Lower lobe of right lung (tissue), 2 donors: ENCODE results near the gene PIEZO2. TPM values are rescaled to one million over a fixed set of nuclear protein-coding genes. Genes with fewer than 3 reads are reported as not detected.

Experiments
- ATAC-seq, 2 donors: fragments of 200-7000 bp; cut with Tn5 transposase; one replicate each; pipeline ENCODE4 v1.9.1; 2020 to 2022; ENCODE audit warnings: mild to moderate bottlenecking in 2 of 2, moderate library complexity in 2 of 2
- DNase-seq: peaks from one replicate; pipeline ENCODE4 v3.0.0-alpha.2; 2020
- H3K27ac ChIP-seq: fragments of 200-600 bp; one replicate; pipeline ENCODE4 v1.8.0; 2022
- H3K27me3 ChIP-seq: fragments of 200-600 bp; one replicate; pipeline ENCODE4 v1.8.0; 2022; ENCODE audit warnings: low read depth
- H3K36me3 ChIP-seq: fragments of 200-600 bp; one replicate; pipeline ENCODE4 v1.8.0; 2022; ENCODE audit warnings: mild to moderate bottlenecking
- H3K4me1 ChIP-seq: fragments of 200-600 bp; one replicate; pipeline ENCODE4 v1.8.0; 2022
- H3K4me3 ChIP-seq: fragments of 200-600 bp; one replicate; pipeline ENCODE4 v1.8.0; 2022; ENCODE audit warnings: mild to moderate bottlenecking
- H3K9me3 ChIP-seq: fragments of 200-600 bp; one replicate; pipeline ENCODE4 v1.8.0; 2022
- intact Hi-C: fragments of 100-400 bp; cut with DNase I; formaldehyde crosslinking; loops from one replicate; pipeline ENCODE4 v1.11.0; 2022
- total RNA-seq: library from RNA; stranded (reverse); fragmentation: NEBNext Ultra II Directional; extraction: Animal tissue kit (Norgen Biotek cat#: 25700); gene quantifications from one replicate; pipeline ENCODE4 v1.2.1, GENCODE V29; 2021
- TF ChIP-seq, protein P1 (sequence below): fragments of 200-600 bp; IDR thresholded peaks from one replicate; pipeline ENCODE4 v1.8.0; 2022; ENCODE audit warnings: antibody characterized with exemption, mild to moderate bottlenecking
- donor health status: DM: no; HTN: yes; CAD: no; lungs with severe emphysema.

PIEZO2 gene
- total RNA-seq, 1 donor from 2014 or later: 11.1 TPM

GRCh38 chr18:10745971-10746370 lies 403.4 kb downstream of the PIEZO2 start:
- no peak overlapping the region for H3K4me3 ChIP-seq
- TF ChIP-seq, protein P1, sequence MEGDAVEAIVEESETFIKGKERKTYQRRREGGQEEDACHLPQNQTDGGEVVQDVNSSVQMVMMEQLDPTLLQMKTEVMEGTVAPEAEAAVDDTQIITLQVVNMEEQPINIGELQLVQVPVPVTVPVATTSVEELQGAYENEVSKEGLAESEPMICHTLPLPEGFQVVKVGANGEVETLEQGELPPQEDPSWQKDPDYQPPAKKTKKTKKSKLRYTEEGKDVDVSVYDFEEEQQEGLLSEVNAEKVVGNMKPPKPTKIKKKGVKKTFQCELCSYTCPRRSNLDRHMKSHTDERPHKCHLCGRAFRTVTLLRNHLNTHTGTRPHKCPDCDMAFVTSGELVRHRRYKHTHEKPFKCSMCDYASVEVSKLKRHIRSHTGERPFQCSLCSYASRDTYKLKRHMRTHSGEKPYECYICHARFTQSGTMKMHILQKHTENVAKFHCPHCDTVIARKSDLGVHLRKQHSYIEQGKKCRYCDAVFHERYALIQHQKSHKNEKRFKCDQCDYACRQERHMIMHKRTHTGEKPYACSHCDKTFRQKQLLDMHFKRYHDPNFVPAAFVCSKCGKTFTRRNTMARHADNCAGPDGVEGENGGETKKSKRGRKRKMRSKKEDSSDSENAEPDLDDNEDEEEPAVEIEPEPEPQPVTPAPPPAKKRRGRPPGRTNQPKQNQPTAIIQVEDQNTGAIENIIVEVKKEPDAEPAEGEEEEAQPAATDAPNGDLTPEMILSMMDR: no peak
- H3K4me1 ChIP-seq: no peaks in the 10 kb centered on the region
- intact Hi-C loops: no loop called here
- no peaks in the 10 kb centered on the region for H3K36me3 ChIP-seq
- no peaks in the 10 kb centered on the region for H3K9me3 ChIP-seq
- no peaks in the 10 kb centered on the region for H3K27me3 ChIP-seq
- no peak overlapping the region for H3K27ac ChIP-seq
- no peak for ATAC-seq
- no peak for DNase-seq

GRCh38 chr18:10745219-10745618 lies 404.1 kb downstream of the PIEZO2 start:
- Histone ChIP-seq H3K4me1 (no peaks in the 10 kb centered on the region), H3K4me3 (no peak overlapping the region), H3K36me3 (no peaks in the 10 kb centered on the region), H3K27ac (no peak overlapping the region), H3K9me3 (no peaks in the 10 kb centered on the region), H3K27me3 (no peaks in the 10 kb centered on the region)
- DNase-seq (no peak), ATAC-seq (no peak)
- intact Hi-C loops: no loop called here
- TF ChIP-seq, protein P1: no peak

- intact Hi-C loops: no loop called here
- ATAC-seq (no peak), DNase-seq (no peak)
- Histone ChIP-seq H3K27me3 (no peaks in the 10 kb centered on the region), H3K36me3 (no peaks in the 10 kb centered on the region), H3K4me1 (no peaks in the 10 kb centered on the region), H3K27ac (no peak overlapping the region), H3K9me3 (no peaks in the 10 kb centered on the region), H3K4me3 (no peak overlapping the region)
- TF ChIP-seq, protein P1: no peak
These were observed 405.6 kb downstream of the PIEZO2 start for GRCh38 chr18:10743766-10744165.

GRCh38 chr18:10739152-10739551 lies 410.2 kb downstream of the PIEZO2 start:
- Histone ChIP-seq H3K27ac (no peak overlapping the region), H3K27me3 (no peaks in the 10 kb centered on the region), H3K9me3 (no peaks in the 10 kb centered on the region), H3K36me3 (no peaks in the 10 kb centered on the region), H3K4me1 (no peaks in the 10 kb centered on the region), H3K4me3 (no peak overlapping the region)
- no peak for ATAC-seq
- DNase-seq: no peak
- TF ChIP-seq, protein P1: no peak
- intact Hi-C loops: no loop called here

- Histone ChIP-seq H3K27ac (no peak overlapping the region), H3K27me3 (no peaks in the 10 kb centered on the region), H3K36me3 (no peaks in the 10 kb centered on the region), H3K4me3 (no peak overlapping the region), H3K4me1 (no peaks in the 10 kb centered on the region), H3K9me3 (no peaks in the 10 kb centered on the region)
- ATAC-seq (no peak), DNase-seq (no peak)
- TF ChIP-seq, protein P1: no peak
- intact Hi-C loops: no loop called here
These were observed 412.4 kb downstream of the PIEZO2 start for GRCh38 chr18:10736984-10737383.

GRCh38 chr18:10732990-10733389 lies 416.4 kb downstream of the PIEZO2 start:
- intact Hi-C loops: no loop called here
- Histone ChIP-seq H3K27me3 (no peaks in the 10 kb centered on the region), H3K4me3 (no peak overlapping the region), H3K36me3 (no peaks in the 10 kb centered on the region), H3K27ac (no peak overlapping the region), H3K4me1 (no peaks in the 10 kb centered on the region), H3K9me3 (no peaks in the 10 kb centered on the region)
- TF ChIP-seq, protein P1: no peak
- DNase-seq (no peak), ATAC-seq (no peak)
